NCI-H446 treated with DMSO at 0.1 percent for 48 hours (cell line): ENCODE data around the gene STAT5B.

Experiments
- DNase-seq: peaks from one replicate; lab custom pipeline; 2025; lab: John Stamatoyannopoulos, UW

The STAT5B gene

GRCh38 chr17:42179911-42180410 is 96.2 kb downstream of the STAT5B start:
- no peak for DNase-seq

GRCh38 chr17:42179335-42179734 is 96.9 kb downstream of the STAT5B start:
- DNase-seq: no peak

GRCh38 chr17:42178817-42179216 is 97.4 kb downstream of the STAT5B start:
- DNase-seq: no peak

GRCh38 chr17:42177684-42178083 is 98.5 kb downstream of the STAT5B start:
- no peak for DNase-seq

GRCh38 chr17:42174126-42174783 is 101.9 kb downstream of the STAT5B start:
- DNase-seq: no peak

GRCh38 chr17:42171831-42172230 is 104.4 kb downstream of the STAT5B start:
- no peak for DNase-seq

- DNase-seq: no peak
These were observed 106.8 kb downstream of the STAT5B start for GRCh38 chr17:42169351-42169750.

- DNase-seq: no peak
These were observed 108.4 kb downstream of the STAT5B start for GRCh38 chr17:42167807-42168206.

GRCh38 chr17:42166196-42166763 is 109.9 kb downstream of the STAT5B start:
- no peak for DNase-seq

GRCh38 chr17:42165751-42166150 is 110.4 kb downstream of the STAT5B start:
- DNase-seq: no peak

GRCh38 chr17:42163696-42164407 is 112.3 kb downstream of the STAT5B start:
- DNase-seq: no peak

- DNase-seq: no peak
These were observed 113.1 kb downstream of the STAT5B start for GRCh38 chr17:42163113-42163512.

- DNase-seq: no peak
These were observed 115.7 kb downstream of the STAT5B start for GRCh38 chr17:42160531-42160910.

- DNase-seq: no peak
These were observed 116.2 kb downstream of the STAT5B start for GRCh38 chr17:42159796-42160530.

- DNase-seq: no peak
These were observed 120.6 kb downstream of the STAT5B start for GRCh38 chr17:42155614-42156045.

GRCh38 chr17:42153919-42154742 is 122.1 kb downstream of the STAT5B start:
- DNase-seq: no peak
